H9 (cell line): ENCODE measurements around the gene CSTA. TPM values are rescaled to one million over a fixed set of nuclear protein-coding genes. Genes with fewer than 3 reads are reported as not detected.

ENCODE experiments used
- DNase-seq: peaks from one replicate; pipeline ENCODE4 v3.0.0-alpha.2; 2017
- H2AFZ ChIP-seq: one replicate; pipeline ENCODE4 v1.6.1; 2013; ENCODE audit warnings: mild to moderate bottlenecking, low read length, control low read depth, moderate library complexity
- H2AK5ac ChIP-seq: 2 replicates; pipeline ENCODE4 v1.6.1; 2013; ENCODE audit warnings: low read length, control low read depth, mixed read lengths; ENCODE audit not compliant: insufficient read length
- H2BK120ac ChIP-seq: one replicate; pipeline ENCODE4 v1.6.1; 2013; ENCODE audit warnings: low read depth, mild to moderate bottlenecking, low read length, control low read depth, inconsistent platforms; ENCODE audit not compliant: poor library complexity, severe bottlenecking
- H2BK12ac ChIP-seq: 2 replicates; pipeline ENCODE4 v1.6.1; 2013; ENCODE audit warnings: low read length, control low read depth, mixed read lengths, low read depth; ENCODE audit not compliant: insufficient read length
- H2BK15ac ChIP-seq: 2 replicates; pipeline ENCODE4 v1.6.1; 2013; ENCODE audit warnings: low read depth, low read length, control low read depth
- H2BK20ac ChIP-seq: one replicate; pipeline ENCODE4 v1.6.1; 2013; ENCODE audit warnings: low read depth, mild to moderate bottlenecking, low read length, control low read depth, inconsistent platforms; ENCODE audit not compliant: poor library complexity, severe bottlenecking
- H2BK5ac ChIP-seq: 2 replicates; pipeline ENCODE4 v1.6.1; 2013; ENCODE audit warnings: low read length, control low read depth, mixed read lengths; ENCODE audit not compliant: insufficient read length
- H3K14ac ChIP-seq: 2 replicates; pipeline ENCODE4 v1.6.1; 2013; ENCODE audit warnings: low read length, control low read depth; ENCODE audit not compliant: insufficient read depth
- H3K18ac ChIP-seq: 2 replicates; pipeline ENCODE4 v1.6.1; 2013; ENCODE audit warnings: low read depth, mild to moderate bottlenecking, mixed read lengths, low read length, control low read depth; ENCODE audit not compliant: insufficient read length
- H3K23ac ChIP-seq: 2 replicates; pipeline ENCODE4 v1.6.1; 2013; ENCODE audit warnings: low read length, control low read depth, mixed read lengths, low read depth; ENCODE audit not compliant: insufficient read length
- H3K23me2 ChIP-seq: 2 replicates; pipeline ENCODE4 v1.6.1; 2013; ENCODE audit warnings: low read depth, mild to moderate bottlenecking, mixed read lengths, low read length, control low read depth; ENCODE audit not compliant: insufficient read length, poor library complexity, severe bottlenecking
- H3K27ac ChIP-seq: 2 replicates; pipeline ENCODE4 v1.5.1; 2013; ENCODE audit warnings: low read length, control low read depth, mixed read lengths, low read depth; ENCODE audit not compliant: insufficient read length
- H3K27me3 ChIP-seq: 2 replicates; pipeline ENCODE4 v1.6.1; 2013; ENCODE audit warnings: low read length, control low read depth, inconsistent platforms; ENCODE audit not compliant: insufficient read depth
- H3K4ac ChIP-seq: 2 replicates; pipeline ENCODE4 v1.6.1; 2013; ENCODE audit warnings: low read depth, mild to moderate bottlenecking, control low read depth, inconsistent platforms, low read length, moderate library complexity
- H3K4me1 ChIP-seq: 2 replicates; pipeline ENCODE4 v1.6.1; 2013; ENCODE audit warnings: low read length, control low read depth, inconsistent platforms; ENCODE audit not compliant: insufficient read depth
- H3K4me2 ChIP-seq: 2 replicates; pipeline ENCODE4 v1.6.1; 2013; ENCODE audit warnings: low read length, control low read depth, mixed read lengths; ENCODE audit not compliant: insufficient read length, insufficient read depth
- H3K56ac ChIP-seq: 2 replicates; pipeline ENCODE4 v1.6.1; 2013; ENCODE audit warnings: low read depth, mild to moderate bottlenecking, mixed read lengths, low read length, control low read depth; ENCODE audit not compliant: insufficient read length
- H3K79me1 ChIP-seq: 2 replicates; pipeline ENCODE4 v1.6.1; 2013; ENCODE audit warnings: low read depth, mild to moderate bottlenecking, moderate library complexity, low read length, control low read depth, inconsistent platforms; ENCODE audit not compliant: insufficient read depth, poor library complexity, severe bottlenecking
- H3K79me2 ChIP-seq: 2 replicates; pipeline ENCODE4 v1.6.1; 2013; ENCODE audit warnings: low read length, control low read depth, inconsistent platforms; ENCODE audit not compliant: insufficient read depth
- H3K9ac ChIP-seq: 2 replicates; pipeline ENCODE4 v1.6.1; 2013; ENCODE audit warnings: low read length, control low read depth, mixed read lengths; ENCODE audit not compliant: insufficient read length; ENCODE audit errors: extremely low read depth
- H3K9me3 ChIP-seq: one replicate; pipeline ENCODE4 v1.6.1; 2013; ENCODE audit warnings: low read depth, low read length, inconsistent platforms; ENCODE audit not compliant: control insufficient read depth
- H3T11ph ChIP-seq: one replicate; pipeline ENCODE4 v1.6.1; 2013; ENCODE audit warnings: mild to moderate bottlenecking, low read length, control low read depth, inconsistent platforms
- H4K20me1 ChIP-seq: one replicate; pipeline ENCODE4 v1.6.1; 2013; ENCODE audit not compliant: control insufficient read depth, insufficient read length, insufficient read depth
- H4K5ac ChIP-seq: 2 replicates; pipeline ENCODE4 v1.6.1; 2013; ENCODE audit warnings: low read depth, mild to moderate bottlenecking, mixed read lengths, low read length, control low read depth; ENCODE audit not compliant: insufficient read length
- H4K8ac ChIP-seq: replicated peaks from 2 replicates; pipeline ENCODE4 v1.6.1; 2013; ENCODE audit warnings: low read length, control low read depth, mixed read lengths, low read depth; ENCODE audit not compliant: insufficient read length
- H4K91ac ChIP-seq: 2 replicates; pipeline ENCODE4 v1.6.1; 2013; ENCODE audit warnings: low read depth, mild to moderate bottlenecking, moderate library complexity, mixed read lengths, low read length, control low read depth; ENCODE audit not compliant: insufficient read length
- H3K27ac Mint-ChIP-seq, 3 experiments: 2 replicates in 2 of 3; 3 replicates in 1 of 3; pipeline ENCODE4 v1.8.0; 2020 to 2021; ENCODE audit warnings: mixed read lengths in 3 of 3, mild to moderate bottlenecking in 1 of 3, moderate library complexity in 1 of 3
- H3K27me3 Mint-ChIP-seq: 2 replicates; pipeline ENCODE4 v1.8.0; 2021; ENCODE audit warnings: low read depth, mild to moderate bottlenecking, moderate library complexity, mixed read lengths
- H3K36me3 Mint-ChIP-seq, 3 experiments: 2 replicates in 2 of 3; 3 replicates in 1 of 3; pipeline ENCODE4 v1.8.0; 2020 to 2021; ENCODE audit warnings: low read depth in 3 of 3, mixed read lengths in 3 of 3; ENCODE audit not compliant: insufficient read depth in 1 of 3
- H3K4me1 Mint-ChIP-seq, 2 experiments: 2 replicates each; pipeline ENCODE4 v1.8.0; 2020; ENCODE audit warnings: mixed read lengths in 2 of 2
- H3K4me3 Mint-ChIP-seq, 2 experiments: 2 replicates in 1 of 2; 3 replicates in 1 of 2; pipeline ENCODE4 v1.8.0; 2020 to 2021; ENCODE audit warnings: mild to moderate bottlenecking in 2 of 2, mixed read lengths in 2 of 2, moderate library complexity in 1 of 2
- H3K9me3 Mint-ChIP-seq, 2 experiments: 2 replicates in 1 of 2; 3 replicates in 1 of 2; pipeline ENCODE4 v1.8.0; 2020; ENCODE audit warnings: mild to moderate bottlenecking in 2 of 2, mixed read lengths in 2 of 2, moderate library complexity in 1 of 2
- WGBS: extraction: QIAGEN DNeasy Blood & Tissue Kit; methylation state at CpG from one replicate; pipeline ENCODE4 v1.1.7; 2013; ENCODE audit warnings: missing lambda C conversion rate, low lambda C conversion rate, mixed read lengths; ENCODE audit not compliant: insufficient read length; ENCODE audit errors: extremely low coverage; 5-methylcytosine and 5-hydroxymethylcytosine counted together
- total RNA-seq: library from RNA; stranded (reverse); gene quantifications from 2 replicates; pipeline ENCODE4 v1.2.1, GENCODE V29; 2021
- TF ChIP-seq, protein P1 (sequence below): fragments of 200-600 bp; sonication (generic); conservative IDR thresholded peaks from 3 replicates; pipeline ENCODE4 v1.8.0; 2021; ENCODE audit warnings: antibody characterized with exemption, mild to moderate bottlenecking

Gene CSTA
- total RNA-seq, 1 experiment from 2014 or later: not detected

DNA sequence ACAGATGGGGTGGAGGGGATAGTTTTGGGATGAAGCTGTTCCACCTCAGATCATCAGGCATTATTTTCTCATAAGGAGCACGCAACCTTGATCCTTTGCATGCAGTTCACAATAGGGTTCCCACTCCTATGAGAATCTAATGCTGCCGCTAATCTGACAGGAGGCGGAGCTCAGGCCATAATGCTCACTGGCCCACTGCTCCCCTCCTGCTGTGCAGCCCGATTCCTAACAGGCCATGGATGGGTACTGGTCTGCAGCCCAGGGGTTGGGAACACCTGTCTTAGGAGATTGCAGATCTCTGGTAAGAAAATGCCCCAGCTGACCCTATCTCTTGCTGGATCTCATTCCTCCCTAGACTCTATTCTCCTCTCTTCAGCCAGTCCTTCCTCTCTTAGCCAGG lies 6.8 kb downstream of the CSTA start:
- H2BK12ac ChIP-seq: no peak overlapping the region
- H3K4ac ChIP-seq: no peak overlapping the region
- WGBS: no CpG with 5 or more reads among the region's 4 CpGs
- no peak overlapping the region for H4K8ac ChIP-seq
- Mint-ChIP-seq H3K27me3 (peaks cover 2% of the 10 kb centered on the region), H3K9me3 (no peaks in the 10 kb centered on the region), H3K36me3 (no peaks in the 10 kb centered on the region), H3K4me1 (0 out of 4 replicates have a peak, but pooled peaks cover 0 to 2% of the 10 kb centered on the region in 2 experiments), H3K27ac (no peak overlapping the region), H3K4me3 (no peak overlapping the region)
- no peak overlapping the region for H2BK5ac ChIP-seq
- no peaks in the 10 kb centered on the region for H3K9me3 ChIP-seq
- H3K4me1 ChIP-seq: no peaks in the 10 kb centered on the region
- no peak for DNase-seq
- H3K9ac ChIP-seq: no peak overlapping the region
- H3K27ac ChIP-seq: no peak overlapping the region
- H3K18ac ChIP-seq: no peak overlapping the region
- no peaks in the 10 kb centered on the region for H3K79me1 ChIP-seq
- no peak overlapping the region for H4K5ac ChIP-seq
- H3K23me2 ChIP-seq: no peaks in the 10 kb centered on the region
- H3K79me2 ChIP-seq: no peaks in the 10 kb centered on the region
- H4K91ac ChIP-seq: no peak overlapping the region
- H2BK120ac ChIP-seq: no peak overlapping the region
- no peak overlapping the region for H3K23ac ChIP-seq
- no peak overlapping the region for H3K56ac ChIP-seq
- TF ChIP-seq, protein P1, sequence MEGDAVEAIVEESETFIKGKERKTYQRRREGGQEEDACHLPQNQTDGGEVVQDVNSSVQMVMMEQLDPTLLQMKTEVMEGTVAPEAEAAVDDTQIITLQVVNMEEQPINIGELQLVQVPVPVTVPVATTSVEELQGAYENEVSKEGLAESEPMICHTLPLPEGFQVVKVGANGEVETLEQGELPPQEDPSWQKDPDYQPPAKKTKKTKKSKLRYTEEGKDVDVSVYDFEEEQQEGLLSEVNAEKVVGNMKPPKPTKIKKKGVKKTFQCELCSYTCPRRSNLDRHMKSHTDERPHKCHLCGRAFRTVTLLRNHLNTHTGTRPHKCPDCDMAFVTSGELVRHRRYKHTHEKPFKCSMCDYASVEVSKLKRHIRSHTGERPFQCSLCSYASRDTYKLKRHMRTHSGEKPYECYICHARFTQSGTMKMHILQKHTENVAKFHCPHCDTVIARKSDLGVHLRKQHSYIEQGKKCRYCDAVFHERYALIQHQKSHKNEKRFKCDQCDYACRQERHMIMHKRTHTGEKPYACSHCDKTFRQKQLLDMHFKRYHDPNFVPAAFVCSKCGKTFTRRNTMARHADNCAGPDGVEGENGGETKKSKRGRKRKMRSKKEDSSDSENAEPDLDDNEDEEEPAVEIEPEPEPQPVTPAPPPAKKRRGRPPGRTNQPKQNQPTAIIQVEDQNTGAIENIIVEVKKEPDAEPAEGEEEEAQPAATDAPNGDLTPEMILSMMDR: no peak
- H2AFZ ChIP-seq: no peak overlapping the region
- no peak overlapping the region for H2BK20ac ChIP-seq
- no peak overlapping the region for H3T11ph ChIP-seq
- H3K14ac ChIP-seq: no peak overlapping the region
- H2AK5ac ChIP-seq: no peak overlapping the region
- no peak overlapping the region for H3K4me2 ChIP-seq
- H4K20me1 ChIP-seq: no peaks in the 10 kb centered on the region
- H3K27me3 ChIP-seq: no peaks in the 10 kb centered on the region
- H2BK15ac ChIP-seq: no peak overlapping the region
